Stimulated activated CD4-positive, alpha-beta T cell treated with anti-CD3 and anti-CD28 coated beads, Interleukin-12 subunit alpha, Interleukin-12 subunit beta, amount 100 ng/mL, for 24 hours (primary cell): ENCODE results near the gene DAPL1.

Experiments
- DNase-seq, 2 experiments: peaks; one replicate each; pipeline ENCODE4 v3.0.0-alpha.2; 2020; ENCODE audit warnings: low read depth in 2 of 2

Gene DAPL1

DNA sequence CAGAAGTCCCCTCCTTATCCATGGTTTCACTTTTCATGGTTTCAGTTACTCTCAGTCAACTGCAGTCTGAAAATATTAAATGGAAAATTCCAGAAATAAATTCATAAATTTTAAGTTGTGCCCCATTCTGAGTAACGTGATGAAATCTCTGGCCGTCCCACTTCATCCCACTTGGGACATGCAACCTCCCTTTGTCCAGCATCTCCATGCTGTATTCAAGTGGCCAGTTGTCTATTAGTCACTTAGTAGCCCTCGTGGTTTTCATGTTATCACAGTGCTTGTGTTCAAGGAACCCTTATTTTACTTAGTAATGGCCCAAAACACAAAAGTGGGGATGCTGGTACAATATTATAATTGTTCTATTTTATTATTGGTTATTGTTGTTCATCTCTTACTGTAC lies 18.0 kb upstream of the DAPL1 start:
- no peak for DNase-seq

DNA sequence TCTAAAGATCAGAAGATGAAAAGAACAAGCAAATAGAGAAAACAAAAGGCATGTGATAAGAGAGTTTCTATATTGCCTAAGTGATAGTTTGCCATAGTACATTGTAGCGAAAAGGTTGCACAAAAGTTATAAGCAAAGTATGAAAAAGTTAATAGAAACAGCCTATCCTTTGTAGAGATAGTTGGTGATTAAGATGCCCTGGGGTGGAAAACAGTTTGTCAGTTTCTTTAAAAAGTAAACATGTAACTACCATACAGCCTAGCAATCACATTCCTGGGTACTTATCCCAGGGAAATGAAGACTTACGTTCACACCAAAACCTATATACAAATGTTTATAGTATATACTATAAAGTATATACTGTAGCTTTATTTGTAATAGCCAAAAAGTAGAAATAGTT lies 16.9 kb upstream of the DAPL1 start:
- DNase-seq: no peak

DNA sequence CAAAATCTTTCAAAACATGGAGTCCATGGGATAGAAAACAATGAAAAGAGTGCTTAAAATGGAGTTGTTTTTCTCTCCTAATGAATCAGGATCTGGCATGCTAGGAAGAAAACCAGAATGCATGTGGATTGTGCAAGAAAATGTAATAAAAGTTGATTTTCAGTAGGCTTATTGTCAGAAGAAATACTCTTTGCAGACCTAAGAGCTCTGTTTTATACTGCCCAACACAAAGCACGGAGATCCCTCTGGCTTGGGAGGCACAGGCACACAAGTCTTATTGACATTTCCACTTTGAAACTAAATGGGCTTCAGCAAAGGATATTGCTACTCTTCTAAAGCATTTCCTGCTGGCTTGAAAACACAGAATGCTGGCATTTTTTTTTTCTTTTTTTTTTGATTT lies 15.5 kb upstream of the DAPL1 start:
- no peak for DNase-seq

DNA sequence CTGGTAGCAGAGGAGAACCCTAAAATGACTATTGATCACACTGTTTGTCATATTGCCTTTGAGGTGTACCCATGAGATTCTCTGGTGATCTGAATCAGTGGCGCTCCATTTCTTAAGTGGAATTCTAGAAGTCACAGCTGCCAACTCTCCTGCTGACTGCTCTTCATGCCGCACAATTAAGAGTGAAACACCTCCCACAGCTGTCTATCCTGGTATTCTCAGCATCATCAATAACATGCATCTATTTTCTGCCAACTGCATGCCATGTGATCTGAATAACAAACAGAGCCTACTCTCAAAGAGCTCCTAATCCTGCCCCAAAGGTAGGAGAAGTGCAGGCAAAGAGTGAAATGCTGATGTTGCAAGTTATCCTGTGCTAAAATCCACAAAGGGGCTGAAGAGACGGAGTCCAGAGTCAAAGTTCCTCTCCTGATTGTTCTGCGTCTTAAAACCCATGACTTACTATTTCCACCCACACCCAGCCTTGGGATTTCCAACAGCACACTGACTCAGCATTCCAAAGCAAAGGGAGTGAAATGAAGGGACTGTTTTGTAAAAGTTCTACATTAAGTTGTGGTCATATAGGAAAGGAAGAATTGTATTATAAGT lies 13.7 kb upstream of the DAPL1 start:
- DNase-seq: no peak

DNA sequence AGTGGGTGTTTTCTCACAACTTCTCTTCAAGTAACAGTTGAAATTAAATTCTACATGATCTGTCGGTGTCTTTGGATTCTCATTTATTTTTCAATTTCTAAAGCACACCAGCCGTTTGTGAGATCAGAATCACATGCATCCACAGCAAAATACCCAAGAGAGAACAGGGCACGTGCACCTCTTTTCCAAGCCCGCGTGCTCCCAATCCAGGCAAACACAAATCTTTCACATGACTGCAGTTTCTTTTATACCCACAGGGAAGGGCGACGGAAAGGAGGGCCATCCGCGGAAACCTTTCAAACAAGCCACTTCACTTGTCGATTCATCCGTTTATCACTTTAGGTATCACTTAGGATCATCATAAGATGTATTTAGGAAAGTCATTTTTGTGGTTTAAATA lies 13.0 kb upstream of the DAPL1 start:
- DNase-seq: no peak

DNA sequence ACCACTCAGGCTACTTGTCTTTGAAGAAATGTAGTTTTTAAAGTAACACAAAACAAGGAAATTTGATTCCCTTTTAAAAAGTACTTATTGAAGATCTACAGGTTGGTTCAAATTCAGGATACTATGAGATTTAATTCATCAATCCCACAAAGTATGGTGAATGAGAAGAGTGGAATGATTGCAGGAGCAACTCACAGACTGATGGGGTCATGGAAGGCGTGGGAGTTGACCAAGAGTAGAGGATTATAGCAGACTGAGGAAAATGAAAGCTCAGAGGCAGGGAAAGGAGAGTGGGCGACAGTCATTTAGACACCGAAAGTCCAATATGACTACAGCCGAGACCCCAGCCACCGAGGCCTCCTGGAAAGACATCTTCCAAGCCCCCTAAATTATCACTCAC lies 12.5 kb upstream of the DAPL1 start:
- DNase-seq: no peak

DNA sequence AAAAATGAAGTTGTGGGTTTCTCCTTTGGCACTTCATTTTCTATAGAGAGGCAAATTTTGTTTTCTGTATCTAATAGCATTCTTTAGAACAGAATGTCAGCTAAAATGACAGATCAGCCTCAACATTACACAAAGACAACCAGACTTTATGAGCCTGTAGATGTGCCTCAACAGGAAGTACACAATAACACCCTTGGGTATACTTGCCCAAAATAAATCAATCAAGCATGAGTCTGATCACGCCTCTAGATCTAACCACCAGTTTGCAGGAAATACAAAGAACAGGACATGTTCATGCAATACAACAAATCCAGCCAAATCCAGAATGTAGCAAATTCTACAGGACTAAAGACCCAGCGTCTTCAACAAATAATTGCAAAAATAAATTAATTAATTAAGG lies 11.2 kb upstream of the DAPL1 start:
- DNase-seq: no peak

DNA sequence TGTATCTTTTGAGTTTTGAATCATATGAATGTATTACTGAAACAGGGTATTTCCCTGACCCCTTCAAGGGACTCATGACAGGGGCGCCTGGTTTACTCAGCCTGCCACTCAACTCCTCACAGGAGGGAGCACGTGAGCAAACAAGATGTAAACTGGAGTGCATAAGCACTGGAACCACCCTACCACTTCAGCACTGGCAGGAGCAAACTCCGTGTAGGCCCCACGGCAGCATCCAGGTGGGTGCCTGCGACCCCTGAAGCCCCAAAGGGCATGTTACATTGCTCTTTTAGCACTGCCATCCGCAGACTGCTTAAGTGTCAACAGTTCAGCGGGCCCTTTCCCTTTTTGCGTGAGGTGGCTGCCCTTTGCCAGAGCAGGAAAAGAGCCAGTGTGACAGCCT lies 8.2 kb upstream of the DAPL1 start:
- no peak for DNase-seq

DNA sequence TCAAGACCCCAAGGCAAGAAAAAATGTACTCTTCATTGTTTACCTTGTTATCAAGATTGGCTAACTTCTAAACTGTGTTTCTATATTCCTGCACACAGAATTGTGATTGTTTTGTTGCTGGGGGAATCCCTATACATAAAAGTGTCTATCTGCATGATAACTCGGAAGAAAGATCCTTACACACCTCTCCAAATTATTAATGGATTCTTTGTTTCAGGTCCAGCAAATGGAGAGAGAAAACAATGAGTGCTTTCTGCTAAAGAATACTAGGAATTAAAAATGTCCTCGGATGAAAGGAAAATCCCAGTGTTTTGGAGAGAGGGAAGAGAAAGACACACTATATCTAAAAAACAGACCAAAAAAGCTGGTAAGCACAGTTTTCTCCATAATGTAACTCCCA lies 6.2 kb upstream of the DAPL1 start:
- no peak for DNase-seq

DNA sequence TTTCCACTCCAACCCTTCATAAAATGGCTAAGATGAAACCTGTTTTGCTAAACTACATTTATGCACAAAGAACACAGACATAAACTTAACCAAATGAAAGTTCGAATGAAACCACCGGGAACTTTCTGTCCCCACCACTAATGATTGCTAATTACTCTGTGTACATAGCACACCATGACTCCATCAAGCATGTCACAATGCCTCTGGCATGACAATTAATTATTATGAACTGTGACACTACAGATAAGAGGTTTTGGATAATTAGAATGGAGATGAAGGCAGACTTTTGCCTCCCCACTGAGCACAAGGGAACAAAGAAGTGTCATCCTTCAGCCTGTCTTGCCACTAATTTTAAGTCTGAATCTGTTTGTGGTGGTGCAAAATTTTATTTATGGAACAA lies 1.5 kb downstream of the DAPL1 start:
- DNase-seq: no peak

DNA sequence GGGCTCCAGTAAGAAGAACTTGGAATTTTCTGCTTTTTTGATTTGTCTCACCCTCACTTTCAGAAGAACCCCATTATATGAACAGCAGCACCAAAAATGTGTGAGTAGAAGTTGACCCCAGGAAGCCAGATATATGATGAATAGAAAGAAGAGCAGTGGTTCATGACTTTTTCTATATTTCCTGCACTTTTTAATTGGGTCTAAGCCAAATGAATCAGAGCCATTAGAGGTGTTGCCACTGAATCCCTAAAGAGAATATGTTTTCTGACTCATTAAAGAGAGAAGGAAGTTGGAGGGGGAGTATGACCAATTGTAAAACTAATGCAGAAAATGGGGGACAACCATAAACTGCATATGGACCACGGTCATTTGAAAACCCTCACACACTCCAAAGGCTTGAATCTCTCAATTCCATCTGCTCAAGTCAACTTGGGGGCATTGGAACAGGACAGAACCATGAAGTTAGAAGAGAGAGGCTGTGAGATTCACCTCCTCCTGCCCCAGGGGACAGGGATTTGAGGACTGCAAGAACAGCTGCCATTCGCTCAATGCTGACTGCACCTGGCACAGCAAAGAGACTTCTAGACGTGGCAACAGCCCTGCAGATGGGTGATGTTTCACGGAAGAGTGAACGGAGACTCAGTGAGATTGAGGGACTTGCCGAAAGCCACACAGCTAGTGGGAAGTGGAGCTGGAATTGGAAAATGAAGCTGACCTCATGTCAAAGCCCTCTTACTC lies 3.0 kb downstream of the DAPL1 start:
- DNase-seq: no peak

DNA sequence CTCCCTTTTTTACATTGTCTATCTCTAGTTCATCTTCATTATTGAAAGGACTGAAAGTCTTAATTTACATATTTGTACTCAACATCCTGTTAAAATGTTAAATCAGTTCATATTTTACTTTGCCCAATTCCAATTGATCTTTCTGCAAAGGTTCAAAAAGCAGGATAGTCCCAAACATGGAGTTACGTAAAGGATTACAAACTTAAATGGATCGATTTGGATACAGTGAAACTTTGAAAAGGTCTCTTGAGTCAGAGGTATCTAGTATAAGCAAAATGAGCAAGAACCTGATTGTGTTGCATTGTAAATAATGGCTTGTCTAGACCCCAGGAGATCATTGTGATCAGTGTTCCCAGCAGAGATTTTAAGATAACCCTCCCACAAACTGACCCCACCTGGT lies 4.1 kb downstream of the DAPL1 start:
- DNase-seq: no peak

DNA sequence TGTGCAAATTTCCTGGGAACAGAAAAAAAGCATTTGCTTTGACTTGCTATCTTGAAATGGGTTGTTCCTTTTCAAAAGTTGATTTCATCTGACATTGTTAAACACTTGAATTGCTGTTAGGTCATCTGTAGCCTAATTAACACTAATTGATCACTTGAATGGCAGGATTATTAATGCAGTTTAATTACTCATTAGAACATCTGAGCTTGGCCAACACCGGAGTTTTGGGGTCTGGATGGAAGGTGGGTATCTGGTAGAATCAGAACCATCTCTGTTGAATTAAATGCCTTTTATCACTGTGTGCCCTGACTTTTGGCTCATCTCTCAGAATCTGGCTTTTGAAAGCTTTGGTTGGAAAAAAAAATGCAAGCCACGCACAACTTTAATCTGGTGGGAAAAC lies 8.4 kb downstream of the DAPL1 start:
- DNase-seq: no peak

DNA sequence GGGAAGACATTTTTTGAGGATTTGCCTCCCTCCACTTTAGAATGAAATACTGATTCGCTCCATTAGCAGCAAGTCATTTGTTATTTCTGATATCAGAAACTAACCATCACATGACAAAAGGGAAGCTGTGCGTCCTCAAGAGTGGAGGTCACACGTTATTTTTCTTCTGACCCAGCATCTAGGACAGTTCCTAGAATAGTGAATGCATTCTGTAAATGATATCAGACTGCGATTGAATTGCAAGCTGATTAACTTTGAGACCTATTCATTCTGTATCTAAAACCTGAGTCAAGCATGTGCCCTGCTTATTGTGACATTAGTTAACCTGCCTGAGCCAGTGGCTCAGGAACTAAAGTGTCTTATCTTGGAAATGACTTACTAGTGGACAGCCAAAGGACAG lies 10.1 kb downstream of the DAPL1 start:
- DNase-seq: no peak

DNA sequence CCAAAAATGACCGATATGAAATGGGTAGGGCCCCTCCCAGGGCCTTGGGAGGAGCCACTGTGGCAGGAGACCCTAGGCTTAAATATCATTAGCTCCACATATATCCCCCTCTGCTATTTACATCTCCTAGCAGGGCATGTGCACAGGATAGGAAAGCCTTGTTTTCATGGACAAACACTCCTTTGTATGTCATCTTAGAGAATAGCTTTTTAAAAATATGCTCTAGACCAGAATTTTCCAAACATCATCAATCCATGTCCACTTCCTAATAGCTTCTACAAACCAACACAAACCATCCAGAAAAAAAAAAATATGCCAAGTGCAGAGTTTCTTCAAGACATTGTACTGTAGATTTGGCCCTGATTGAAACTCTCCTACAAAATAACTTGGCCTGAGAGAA lies 10.8 kb downstream of the DAPL1 start:
- DNase-seq: no peak

DNA sequence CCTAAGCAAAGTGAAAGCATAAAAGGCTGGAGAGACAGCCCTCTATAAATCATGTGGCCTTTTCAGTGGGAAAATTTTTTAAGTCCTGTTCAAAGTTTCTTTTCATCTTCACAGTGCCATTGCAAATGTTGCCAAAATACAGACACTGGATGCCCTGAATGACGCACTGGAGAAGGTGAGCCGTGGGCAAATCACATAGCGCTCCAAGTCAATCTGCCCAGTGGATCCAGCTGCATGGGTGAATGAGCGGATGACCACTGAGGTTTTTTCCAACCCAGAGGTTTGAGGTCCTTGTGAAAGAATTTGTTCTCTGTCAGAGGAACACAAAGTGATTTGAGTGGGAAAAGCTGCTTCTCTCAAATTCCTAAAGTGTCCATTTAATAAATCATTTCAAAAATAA lies 11.8 kb downstream of the DAPL1 start:
- DNase-seq: no peak

DNA sequence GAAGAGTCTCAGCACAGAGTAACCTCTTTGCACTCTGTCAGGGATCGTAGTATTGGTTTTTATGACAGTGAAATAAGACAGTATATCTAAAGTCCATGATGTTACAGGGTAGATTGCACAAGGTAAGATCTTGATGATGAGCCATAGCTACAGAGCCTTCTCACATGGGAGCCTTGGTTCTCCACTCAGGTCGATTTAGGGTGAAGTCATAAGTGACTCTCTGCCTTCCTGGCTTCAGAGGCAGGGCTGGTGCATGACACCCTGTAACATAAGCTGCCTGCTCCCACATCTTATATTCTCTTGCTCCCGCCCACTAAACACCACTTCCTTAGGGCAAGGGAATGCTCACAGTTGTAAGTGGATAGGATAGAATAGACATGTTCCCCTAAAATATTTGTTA lies 13.3 kb downstream of the DAPL1 start:
- no peak for DNase-seq

DNA sequence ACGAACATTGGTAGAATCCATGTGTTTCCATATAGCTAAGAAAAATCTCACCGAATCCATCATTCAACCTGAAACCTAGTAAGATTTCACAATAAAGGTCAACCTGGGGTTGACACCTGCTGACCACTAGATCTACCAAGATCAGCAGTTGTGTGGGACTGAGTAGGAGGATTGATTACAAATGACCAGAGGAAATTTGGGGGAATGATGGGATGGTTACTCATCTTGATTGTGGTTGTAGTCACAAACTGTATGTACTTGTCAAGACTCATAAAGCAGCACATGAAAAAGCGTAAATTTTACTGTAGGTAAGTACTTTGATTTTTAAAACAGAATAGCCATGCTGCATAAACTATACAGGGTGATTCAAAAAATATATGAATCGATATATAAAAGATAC lies 14.7 kb downstream of the DAPL1 start:
- DNase-seq: no peak

DNA sequence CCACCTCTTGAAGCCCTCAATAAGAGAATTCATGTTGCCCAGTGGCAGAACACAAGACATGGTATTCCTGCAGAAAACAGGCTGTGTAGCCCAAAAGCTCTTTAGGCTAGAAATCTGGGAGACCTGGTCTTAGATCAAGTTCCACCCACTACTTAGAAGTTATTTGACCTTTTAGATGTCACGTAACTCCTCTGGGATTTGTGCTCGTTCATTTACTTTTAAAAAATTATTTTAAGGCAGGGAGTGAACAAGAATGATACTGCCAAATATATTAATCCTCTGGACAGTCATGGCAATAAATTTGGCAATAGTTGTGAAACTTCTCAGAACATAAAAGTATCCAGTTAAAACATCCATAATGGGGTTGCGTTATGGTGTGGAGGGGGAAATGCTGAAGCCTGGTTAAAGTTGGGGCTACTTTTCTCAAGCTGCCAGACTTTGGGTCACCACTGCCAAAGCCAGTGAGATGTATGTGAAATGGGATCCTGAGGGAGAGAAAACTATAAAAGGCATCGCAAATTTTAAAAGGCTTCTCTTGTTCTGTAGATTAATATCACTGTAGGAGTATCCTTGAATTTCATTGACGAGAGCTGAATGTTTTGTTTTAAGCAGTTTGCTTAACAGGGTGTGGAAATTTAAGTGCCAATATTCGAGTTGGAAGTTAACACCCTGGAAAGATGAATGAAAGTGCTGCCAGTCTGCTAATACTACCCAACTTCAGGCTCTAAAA lies 15.8 kb downstream of the DAPL1 start:
- DNase-seq: no peak

DNA sequence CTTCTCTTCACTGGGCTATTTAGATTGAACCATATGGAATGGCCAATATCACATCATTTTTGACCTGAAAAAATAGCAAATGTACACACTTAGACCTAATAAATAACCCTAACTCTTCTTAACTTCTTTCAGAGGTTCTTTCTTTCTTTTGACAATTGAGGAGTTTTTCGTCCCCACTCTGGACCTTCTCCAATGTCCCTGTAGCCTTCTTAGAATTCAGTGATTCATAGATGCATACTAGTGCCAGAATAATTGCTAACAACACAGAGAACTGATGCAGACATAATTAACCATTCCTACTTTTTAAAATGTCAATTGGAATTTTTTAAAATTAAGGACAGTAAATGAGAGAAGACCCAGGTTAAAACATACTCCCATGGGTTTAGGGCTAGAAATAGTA lies 20.0 kb downstream of the DAPL1 start:
- no peak for DNase-seq

DNA sequence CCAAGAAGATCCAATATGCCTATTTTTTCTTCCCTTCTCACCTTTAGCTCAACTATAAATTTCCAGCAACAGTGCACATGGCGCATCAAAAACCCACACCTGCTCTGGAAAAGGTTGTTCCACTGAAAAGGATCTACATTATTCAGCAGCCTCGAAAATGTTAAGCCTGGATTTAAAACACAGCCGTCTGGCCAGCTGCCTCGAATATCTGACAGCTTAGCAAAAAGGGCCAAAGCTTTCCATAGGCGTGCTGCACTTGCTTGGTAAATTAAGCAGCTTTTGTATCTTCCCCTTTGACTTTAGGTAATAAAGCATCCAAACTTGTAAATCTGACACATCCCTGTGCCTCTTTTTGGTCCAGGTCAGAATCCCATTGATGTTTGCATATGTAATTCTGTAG lies 20.5 kb downstream of the DAPL1 start:
- no peak for DNase-seq

DNA sequence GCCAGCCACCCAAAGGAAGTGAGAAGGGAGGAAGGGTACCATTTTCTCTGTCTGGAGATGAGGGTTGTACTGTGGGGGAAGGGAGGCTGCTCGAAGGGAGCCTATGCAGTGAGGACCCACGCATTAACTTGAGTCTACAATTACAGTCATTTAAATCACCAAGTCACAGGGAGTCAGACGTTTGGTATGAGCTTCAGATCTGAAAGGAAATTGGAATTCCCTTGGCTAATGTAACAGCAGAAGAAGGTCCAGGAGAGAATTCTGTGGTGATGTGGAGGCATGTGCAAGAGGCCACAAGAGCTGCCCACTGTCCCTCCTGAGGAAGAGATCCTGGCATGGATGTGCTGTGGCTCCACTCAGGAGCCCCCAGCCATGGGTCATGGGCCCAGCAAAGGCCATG lies 22.5 kb downstream of the DAPL1 start:
- DNase-seq: no peak

DNA sequence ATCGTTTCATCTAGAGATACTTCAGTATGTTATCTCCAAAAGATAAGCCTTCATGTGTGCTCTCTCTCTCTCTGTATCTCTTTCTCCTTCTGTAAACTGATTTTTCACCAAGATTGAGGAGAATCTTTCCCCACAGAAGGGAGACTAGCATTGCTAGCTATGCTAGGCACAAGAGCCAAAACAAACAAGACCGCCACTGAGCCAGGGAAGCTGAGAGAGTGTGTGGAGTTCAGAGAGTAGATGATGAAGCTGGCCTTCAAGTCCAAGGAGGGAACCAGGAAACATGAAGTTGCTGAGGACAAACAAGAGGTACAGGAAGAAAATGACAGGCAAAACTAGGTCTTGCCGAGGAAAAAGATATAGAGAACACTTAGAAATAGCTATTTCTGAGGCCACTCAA lies 23.4 kb downstream of the DAPL1 start:
- no peak for DNase-seq
